A549 (cell line): ENCODE measurements around the gene TGFBI. TPM values are rescaled to one million over a fixed set of nuclear protein-coding genes. Genes with fewer than 3 reads are reported as not detected.

Source experiments
- ATAC-seq, 2 experiments: fragments of 200-7000 bp in 1 of 2; fragments of >200 bp in 1 of 2; cut with Nextera tagmentation in 1 of 2; cut with Tn5 transposase in 1 of 2; 3 replicates each; pipeline versions ENCODE4 v1.8.0 to v1.9.1; 2018 to 2020; ENCODE audit warnings: mild to moderate bottlenecking in 1 of 2, moderate library complexity in 1 of 2
- CTCF ChIA-PET: fragments of 300-600 bp; sonication (Branson Sonifier 250); formaldehyde crosslinking; extraction: SDS; loops from one replicate; lab custom pipeline; 2021; ENCODE audit warnings: antibody characterized with exemption, inconsistent platforms; lab: Yijun Ruan, JAX
- POLR2A ChIA-PET: fragments of 350-600 bp; formaldehyde crosslinking; extraction: SDS; loops from one replicate; lab custom pipeline; 2021; ENCODE audit warnings: antibody characterized with exemption, inconsistent platforms; lab: Yijun Ruan, JAX
- DNase-seq, 2 experiments: peaks; one replicate each; pipeline versions ENCODE4 v3.0.0 to v3.0.0-alpha.2; 2011 to 2016; ENCODE audit warnings: low read depth in 1 of 2, low spot score in 1 of 2
- FAIRE-seq: peaks from 2 replicates; lab custom pipeline; 2011; peaks lifted over from hg19 to GRCh38; lab: Jason Lieb, UNC
- H3K27ac ChIP-seq, 2 experiments: fragments of >200 bp; sonication (Bioruptor Twin); formaldehyde crosslinking; 3 replicates each; pipeline ENCODE4 v1.5.1; 2016 to 2017
- H3K4me1 ChIP-seq: fragments of >200 bp; sonication (Bioruptor Twin); formaldehyde crosslinking; 3 replicates; pipeline ENCODE4 v1.6.1; 2016
- H3K4me2 ChIP-seq: fragments of >200 bp; sonication (Bioruptor Twin); formaldehyde crosslinking; 3 replicates; pipeline ENCODE4 v1.6.1; 2016
- H3K4me3 ChIP-seq: fragments of >200 bp; sonication (Bioruptor Twin); formaldehyde crosslinking; 3 replicates; pipeline ENCODE4 v1.5.1; 2016
- H3K9me3 ChIP-seq: fragments of >200 bp; sonication (Bioruptor Twin); formaldehyde crosslinking; 3 replicates; pipeline ENCODE4 v1.6.1; 2016
- BHLHE40 ChIP-seq: IDR thresholded peaks from 2 replicates; pipeline ENCODE4 v1.6.1; 2012; ENCODE audit warnings: low read depth, low read length, inconsistent platforms
- CBX2 ChIP-seq: fragments of 200-600 bp; sonication (generic); IDR thresholded peaks from 2 replicates; pipeline ENCODE4 v1.6.1; 2016; ENCODE audit warnings: low read depth, mild to moderate bottlenecking, borderline replicate concordance
- EHF ChIP-seq: fragments of 250-450 bp; sonication (Bioruptor Pico); IDR thresholded peaks from 2 replicates; pipeline ENCODE4 v1.5.0; 2020; ENCODE audit warnings: mild to moderate bottlenecking
- ESRRA ChIP-seq: fragments of 150-350 bp; IDR thresholded peaks from 2 replicates; pipeline ENCODE4 v1.6.1; 2014; ENCODE audit warnings: mild to moderate bottlenecking, low read length, borderline replicate concordance
- HEYL ChIP-seq: fragments of 250-450 bp; sonication (Bioruptor Pico); IDR thresholded peaks from 2 replicates; pipeline ENCODE4 v1.8.0; 2021; ENCODE audit warnings: mild to moderate bottlenecking, moderate library complexity
- HOXA7 ChIP-seq: fragments of 250-450 bp; sonication (Bioruptor Pico); IDR thresholded peaks from 2 replicates; pipeline ENCODE4 v1.5.0; 2020; ENCODE audit warnings: mild to moderate bottlenecking, moderate library complexity
- HOXB13 ChIP-seq: fragments of 250-450 bp; sonication (Bioruptor Pico); IDR thresholded peaks from 2 replicates; pipeline ENCODE4 v1.5.0; 2020; ENCODE audit warnings: low read depth, mild to moderate bottlenecking, moderate library complexity
- MYC ChIP-seq: IDR thresholded peaks from 2 replicates; pipeline ENCODE4 v1.6.1; 2012; ENCODE audit warnings: mild to moderate bottlenecking, inconsistent platforms, low read length, improper control_type of control experiment, borderline replicate concordance
- NR3C1 ChIP-seq: fragments of >200 bp; sonication (Bioruptor Twin); formaldehyde crosslinking; IDR thresholded peaks from 3 replicates; pipeline ENCODE4 v1.6.1; 2017
- PHF8 ChIP-seq: fragments of 200-600 bp; sonication (generic); IDR thresholded peaks from 2 replicates; pipeline ENCODE4 v1.6.1; 2016; ENCODE audit warnings: low read depth, mild to moderate bottlenecking, antibody characterized with exemption, moderate library complexity, borderline replicate concordance
- RAD21 ChIP-seq, 2 experiments: fragments of >200 bp in 1 of 2; sonication (Bioruptor Twin) in 1 of 2; formaldehyde crosslinking in 1 of 2; IDR thresholded peaks in 1 of 2; conservative IDR thresholded peaks in 1 of 2; 2 replicates in 1 of 2; 3 replicates in 1 of 2; pipeline ENCODE4 v1.6.1; 2012 to 2018; ENCODE audit warnings: inconsistent platforms in 1 of 2
- RCOR1 ChIP-seq: fragments of 150-350 bp; IDR thresholded peaks from 2 replicates; pipeline ENCODE4 v1.6.1; 2014; ENCODE audit warnings: antibody characterized with exemption, low read length, low read depth
- SREBF2 ChIP-seq: fragments of 450-650 bp; IDR thresholded peaks from 2 replicates; pipeline ENCODE4 v1.6.1; 2014; ENCODE audit warnings: mild to moderate bottlenecking, moderate library complexity
- TP53 ChIP-seq: fragments of 250-450 bp; sonication (Bioruptor Pico); IDR thresholded peaks from 2 replicates; pipeline ENCODE4 v1.5.0; 2021; ENCODE audit warnings: mild to moderate bottlenecking, moderate library complexity
- ZSCAN20 ChIP-seq: fragments of 250-450 bp; sonication (Bioruptor Pico); IDR thresholded peaks from 2 replicates; pipeline ENCODE4 v1.8.0; 2022; ENCODE audit warnings: mild to moderate bottlenecking, moderate library complexity
- WGBS: methylation state at CpG from one replicate; pipeline ENCODE4 v1.1.6; 2017; ENCODE audit errors: missing lambda C conversion rate; 5-methylcytosine and 5-hydroxymethylcytosine counted together
- polyA plus RNA-seq, 4 experiments: library from polyadenylated mRNA; depleted of rRNA in 3 of 4; stranded (reverse); fragments of >200 nt; fragmentation: RNase III in 1 of 4; extraction: RNeasy Plus Mini Kit Qiagen cat#74134 plus additional on column Dnase treatment in 1 of 4; gene quantifications; 2 replicates in 3 of 4; 3 replicates in 1 of 4; pipeline ENCODE4 v1.2.3, GENCODE V29; 2011 to 2017
- TF ChIP-seq, protein P1 (sequence below): fragments of >200 bp; sonication (Bioruptor Twin); formaldehyde crosslinking; IDR thresholded peaks from 2 replicates; pipeline ENCODE4 v1.6.1; 2016
- TF ChIP-seq, protein P2 (sequence below): IDR thresholded peaks from 2 replicates; pipeline ENCODE4 v1.6.1; 2012
- TF ChIP-seq, protein P3 (sequence below): fragments of 250-450 bp; sonication (Bioruptor Pico); IDR thresholded peaks from 2 replicates; pipeline ENCODE4 v1.5.0; 2021; ENCODE audit warnings: mild to moderate bottlenecking, moderate library complexity, borderline replicate concordance
- TF ChIP-seq, protein P4 (sequence below): fragments of 250-450 bp; sonication (Bioruptor Pico); IDR thresholded peaks from 2 replicates; pipeline ENCODE4 v1.5.0; 2020; ENCODE audit warnings: low read depth, mild to moderate bottlenecking, moderate library complexity

TGFBI gene
- polyA plus RNA-seq, 2 of the 4 experiments (the other 2 are of a cell fraction) = 1,135 to 1,859 TPM

DNA sequence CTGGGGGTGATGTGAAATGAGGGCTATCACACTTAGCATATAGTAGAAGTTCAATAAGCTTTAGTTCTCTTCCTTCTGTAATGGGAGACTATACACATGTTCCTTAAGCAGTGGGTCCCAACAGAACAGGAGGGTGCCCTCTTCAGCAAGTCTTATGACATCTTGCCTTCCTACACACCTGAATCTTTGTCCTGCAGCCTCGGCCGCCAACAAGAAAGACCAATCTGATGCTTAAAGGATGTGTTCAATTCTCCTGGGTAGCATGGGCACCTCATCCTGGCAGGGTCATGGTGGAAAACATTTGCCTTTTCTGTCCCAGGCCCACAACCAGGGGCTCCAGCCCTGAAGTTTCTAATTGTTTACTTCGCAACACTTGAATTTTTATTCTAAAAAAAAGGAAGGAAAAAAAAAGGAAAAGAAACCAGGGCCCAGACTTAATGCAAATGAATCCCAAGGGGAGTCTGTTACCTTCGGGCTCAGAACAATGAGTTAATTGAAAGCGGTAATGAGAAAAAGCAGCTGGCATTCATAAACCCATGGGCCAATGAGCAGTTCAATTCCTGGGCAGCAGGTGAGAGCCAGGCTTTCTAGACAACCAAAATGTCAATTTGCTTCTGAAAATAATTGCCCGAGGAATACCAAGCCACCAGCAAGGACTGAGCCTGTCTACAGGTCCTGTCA is 77.7 kb downstream of the TGFBI start:
- no peaks in the 10 kb centered on the region for H3K9me3 ChIP-seq
- FAIRE-seq (no peak), DNase-seq (no peak), ATAC-seq (no peak)
- H3K27ac ChIP-seq = no peak overlapping the region
- CTCF ChIA-PET = interaction anchor here (1.2 kb wide), 1 partner anchor 26 kb away, joined by 4 read pairs; the partner anchor contains the start of gene SMAD5
- WGBS = 68% methylated on average over 6 of the region's 6 CpGs
- no peak overlapping the region for H3K4me2 ChIP-seq
- POLR2A ChIA-PET = no interaction called here
- TF ChIP-seq HOXA7 (no peak), EHF (CRISPR knock-in tag) (no peak), RAD21 (conservative IDR thresholded peaks at IDR 0.05 in 1 of 2, IDR thresholded peaks at IDR 0.05 in 1 of 2) (no peak), HOXB13 (CRISPR knock-in tag) (no peak), TP53 (CRISPR knock-in tag) (no peak), CBX2 (no peak)
- TF ChIP-seq, protein P1, sequence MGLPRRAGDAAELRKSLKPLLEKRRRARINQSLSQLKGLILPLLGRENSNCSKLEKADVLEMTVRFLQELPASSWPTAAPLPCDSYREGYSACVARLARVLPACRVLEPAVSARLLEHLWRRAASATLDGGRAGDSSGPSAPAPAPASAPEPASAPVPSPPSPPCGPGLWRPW = no peak
- TF ChIP-seq, protein P2, sequence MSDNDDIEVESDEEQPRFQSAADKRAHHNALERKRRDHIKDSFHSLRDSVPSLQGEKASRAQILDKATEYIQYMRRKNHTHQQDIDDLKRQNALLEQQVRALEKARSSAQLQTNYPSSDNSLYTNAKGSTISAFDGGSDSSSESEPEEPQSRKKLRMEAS = no peak
- no peaks in the 10 kb centered on the region for H3K4me1 ChIP-seq
- H3K4me3 ChIP-seq = no peak overlapping the region

DNA sequence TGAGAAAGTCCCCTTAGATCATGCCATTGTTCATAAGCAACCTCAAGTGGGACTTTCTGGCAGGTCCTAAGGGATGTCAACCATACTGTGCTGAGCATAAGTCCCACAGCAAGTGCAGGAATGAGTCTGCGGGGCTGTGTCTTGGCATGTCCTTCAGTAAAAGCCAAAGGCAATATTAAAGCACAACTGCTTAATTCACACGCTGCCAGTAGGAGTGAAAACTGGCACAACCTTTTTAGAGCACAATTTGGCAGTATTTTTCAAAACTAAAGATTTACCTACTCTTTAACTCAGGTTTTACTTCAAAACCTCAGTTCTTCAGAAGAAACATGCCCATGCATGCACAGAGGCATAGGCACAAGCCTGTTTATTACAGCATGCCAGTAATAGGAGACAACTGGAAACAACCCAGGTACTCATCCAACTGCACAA is 79.4 kb downstream of the TGFBI start:
- FAIRE-seq (no peak), ATAC-seq (no peak), DNase-seq (no peak)
- 83% methylated on average over 2 of the region's 2 CpGs for WGBS
- POLR2A ChIA-PET = no interaction called here
- CTCF ChIA-PET = no interaction called here
- no peak overlapping the region for H3K4me2 ChIP-seq
- no peaks in the 10 kb centered on the region for H3K9me3 ChIP-seq
- no peak for TF ChIP-seq SREBF2
- no peak for TF ChIP-seq MYC
- TF ChIP-seq NR3C1 = no peak
- no peak for TF ChIP-seq BHLHE40
- TF ChIP-seq HEYL (CRISPR knock-in tag) = no peak
- TF ChIP-seq, all 56 proteins: peak for 0
- H3K4me3 ChIP-seq = no peak overlapping the region
- H3K4me1 ChIP-seq = no peaks in the 10 kb centered on the region
- H3K27ac ChIP-seq = peak overlapping the region in 1 of 2 experiments; percentile 10; a peak in 1 of 6 replicates

DNA sequence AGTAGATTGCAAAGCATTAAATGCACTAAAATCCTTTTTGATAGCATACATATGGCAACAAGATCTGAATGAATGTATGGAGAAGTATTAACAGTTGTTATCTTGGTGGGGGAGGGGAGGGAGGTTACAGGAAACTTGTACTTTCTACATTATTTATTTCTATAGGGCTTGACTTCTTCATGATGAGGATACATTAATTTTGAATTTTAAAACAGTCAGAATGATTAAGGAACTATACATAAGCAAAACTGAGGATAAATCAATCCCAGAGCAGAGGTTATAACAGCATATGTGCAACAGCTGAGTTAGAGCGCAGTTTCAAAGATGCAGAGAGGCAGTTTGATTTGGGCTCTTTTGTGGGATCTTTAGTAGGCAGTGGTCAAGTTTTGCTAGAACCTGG is 80.0 kb downstream of the TGFBI start:
- ChIA-PET POLR2A (no interaction called here), CTCF (interaction anchor here (1.1 to 5.4 kb wide), 4 partner anchors 9 to 26 kb away, joined by 4 to 26 read pairs (median 5); no protein-coding TSS in a partner anchor)
- TF ChIP-seq PHF8 (no peak), ESRRA (no peak), RCOR1 (no peak), BHLHE40 (no peak), ZSCAN20 (CRISPR knock-in tag) (no peak), HOXA7 (no peak)
- TF ChIP-seq, protein P3, sequence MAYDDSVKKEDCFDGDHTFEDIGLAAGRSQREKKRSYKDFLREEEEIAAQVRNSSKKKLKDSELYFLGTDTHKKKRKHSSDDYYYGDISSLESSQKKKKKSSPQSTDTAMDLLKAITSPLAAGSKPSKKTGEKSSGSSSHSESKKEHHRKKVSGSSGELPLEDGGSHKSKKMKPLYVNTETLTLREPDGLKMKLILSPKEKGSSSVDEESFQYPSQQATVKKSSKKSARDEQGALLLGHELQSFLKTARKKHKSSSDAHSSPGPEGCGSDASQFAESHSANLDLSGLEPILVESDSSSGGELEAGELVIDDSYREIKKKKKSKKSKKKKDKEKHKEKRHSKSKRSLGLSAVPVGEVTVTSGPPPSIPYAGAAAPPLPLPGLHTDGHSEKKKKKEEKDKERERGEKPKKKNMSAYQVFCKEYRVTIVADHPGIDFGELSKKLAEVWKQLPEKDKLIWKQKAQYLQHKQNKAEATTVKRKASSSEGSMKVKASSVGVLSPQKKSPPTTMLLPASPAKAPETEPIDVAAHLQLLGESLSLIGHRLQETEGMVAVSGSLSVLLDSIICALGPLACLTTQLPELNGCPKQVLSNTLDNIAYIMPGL (CRISPR knock-in tag) = no peak
- TF ChIP-seq, protein P4, sequence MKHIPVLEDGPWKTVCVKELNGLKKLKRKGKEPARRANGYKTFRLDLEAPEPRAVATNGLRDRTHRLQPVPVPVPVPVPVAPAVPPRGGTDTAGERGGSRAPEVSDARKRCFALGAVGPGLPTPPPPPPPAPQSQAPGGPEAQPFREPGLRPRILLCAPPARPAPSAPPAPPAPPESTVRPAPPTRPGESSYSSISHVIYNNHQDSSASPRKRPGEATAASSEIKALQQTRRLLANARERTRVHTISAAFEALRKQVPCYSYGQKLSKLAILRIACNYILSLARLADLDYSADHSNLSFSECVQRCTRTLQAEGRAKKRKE (CRISPR knock-in tag) = no peak
- no peak overlapping the region for H3K4me3 ChIP-seq
- no peak overlapping the region for H3K27ac ChIP-seq
- H3K4me1 ChIP-seq = no peaks in the 10 kb centered on the region
- ATAC-seq = no peak
- no peaks in the 10 kb centered on the region for H3K9me3 ChIP-seq
- FAIRE-seq = no peak
- 95% methylated on average over 1 of the region's 1 CpG for WGBS
- H3K4me2 ChIP-seq = no peak overlapping the region
- DNase-seq = no peak
